GM20431 (cell line): ENCODE measurements around the gene ZNF595.
"Not testable (repeated sequence)": the region's sequence is repeated elsewhere in the genome, so short reads cannot be mapped to it uniquely, and the experiment has no call there.

Experiments used
- in situ Hi-C: fragments of 300-500 bp; cut with MseI, MboI; formaldehyde crosslinking; loops from one replicate; pipeline ENCODE4 v1.15.0; 2020; ENCODE audit warnings: low sequenced_read_pairs; ENCODE audit not compliant: unreplicated experiment

Gene ZNF595

DNA sequence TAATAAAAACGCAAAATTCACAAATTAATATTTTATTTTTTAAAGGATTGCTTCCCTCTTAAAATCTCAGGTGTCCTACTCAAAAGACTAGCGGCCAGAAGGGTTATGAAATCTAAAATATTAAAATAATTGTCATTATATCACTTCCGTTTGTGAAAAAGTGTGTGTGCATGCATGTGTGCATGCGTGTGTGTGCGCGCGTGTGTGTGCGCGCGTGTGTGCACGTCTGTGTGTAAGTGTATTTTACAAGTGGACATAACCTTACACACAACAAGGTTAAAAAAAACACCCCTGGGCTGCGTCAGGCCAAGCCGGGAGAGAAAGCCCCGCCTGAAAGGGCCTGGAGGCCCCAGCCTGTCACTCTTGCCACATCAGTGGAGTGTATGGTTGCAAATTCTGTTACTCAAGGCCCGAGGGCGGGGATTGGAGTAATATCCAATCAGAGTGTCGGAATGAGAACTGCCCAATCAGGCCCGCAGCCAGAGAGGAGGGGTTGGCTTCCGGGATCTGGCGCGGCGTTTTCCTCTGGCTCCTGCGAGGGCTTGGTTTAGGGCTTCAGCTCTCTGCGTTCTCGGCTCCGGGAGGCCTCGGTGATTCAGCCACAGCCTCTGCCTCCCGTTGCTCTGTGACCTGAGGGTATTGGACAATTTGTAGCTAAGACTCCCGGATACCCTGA is at the start of gene ZNF595:
Gene ZNF595 (plus strand): TSS at position 518 of the 676 bp plus-strand sequence. CDS start 168 bp downstream, outside the sequence.
- in situ Hi-C loops: not testable (repeated sequence)

DNA sequence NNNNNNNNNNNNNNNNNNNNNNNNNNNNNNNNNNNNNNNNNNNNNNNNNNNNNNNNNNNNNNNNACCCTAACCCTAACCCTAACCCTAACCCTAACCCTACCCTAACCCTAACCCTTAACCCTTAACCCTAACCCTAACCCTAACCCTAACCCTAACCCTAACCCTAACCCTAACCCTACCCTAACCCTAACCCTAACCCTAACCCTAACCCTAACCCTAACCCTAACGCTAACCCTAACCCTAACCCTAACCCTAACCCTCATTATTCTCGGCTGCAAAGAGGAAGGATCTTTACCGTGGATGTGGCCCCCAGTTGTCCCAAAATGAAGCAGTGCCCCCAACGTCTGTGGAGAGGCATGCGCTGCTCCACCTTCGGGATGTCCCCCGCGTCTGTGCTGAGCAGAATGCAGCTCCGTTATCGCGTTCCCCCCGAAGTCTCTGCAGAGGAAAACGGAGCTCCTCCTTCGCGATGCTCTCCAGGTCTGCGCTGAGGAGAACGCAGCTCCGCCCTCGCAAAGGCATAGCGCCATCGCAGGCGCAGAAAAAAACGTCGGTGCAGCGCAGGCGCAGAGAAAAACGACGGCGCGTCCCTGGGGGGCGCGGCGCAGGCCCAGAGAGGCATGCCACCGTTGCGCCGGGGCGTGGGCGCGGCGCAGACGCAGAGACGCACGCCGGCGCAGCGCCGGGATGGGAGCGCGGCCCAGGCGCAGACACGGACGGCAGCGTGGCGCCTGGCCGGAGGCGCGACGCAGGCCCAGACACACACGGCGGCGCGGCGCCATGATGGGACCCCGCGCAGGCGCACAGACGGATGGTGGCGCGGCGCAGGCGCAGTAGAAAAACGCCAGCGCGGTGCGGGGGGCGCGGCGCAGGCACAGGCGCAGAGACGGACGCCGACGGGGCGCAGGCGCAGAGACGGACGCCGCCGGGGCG is 42.9 kb upstream of the ZNF595 start:
- in situ Hi-C loops: not testable (repeated sequence)

DNA sequence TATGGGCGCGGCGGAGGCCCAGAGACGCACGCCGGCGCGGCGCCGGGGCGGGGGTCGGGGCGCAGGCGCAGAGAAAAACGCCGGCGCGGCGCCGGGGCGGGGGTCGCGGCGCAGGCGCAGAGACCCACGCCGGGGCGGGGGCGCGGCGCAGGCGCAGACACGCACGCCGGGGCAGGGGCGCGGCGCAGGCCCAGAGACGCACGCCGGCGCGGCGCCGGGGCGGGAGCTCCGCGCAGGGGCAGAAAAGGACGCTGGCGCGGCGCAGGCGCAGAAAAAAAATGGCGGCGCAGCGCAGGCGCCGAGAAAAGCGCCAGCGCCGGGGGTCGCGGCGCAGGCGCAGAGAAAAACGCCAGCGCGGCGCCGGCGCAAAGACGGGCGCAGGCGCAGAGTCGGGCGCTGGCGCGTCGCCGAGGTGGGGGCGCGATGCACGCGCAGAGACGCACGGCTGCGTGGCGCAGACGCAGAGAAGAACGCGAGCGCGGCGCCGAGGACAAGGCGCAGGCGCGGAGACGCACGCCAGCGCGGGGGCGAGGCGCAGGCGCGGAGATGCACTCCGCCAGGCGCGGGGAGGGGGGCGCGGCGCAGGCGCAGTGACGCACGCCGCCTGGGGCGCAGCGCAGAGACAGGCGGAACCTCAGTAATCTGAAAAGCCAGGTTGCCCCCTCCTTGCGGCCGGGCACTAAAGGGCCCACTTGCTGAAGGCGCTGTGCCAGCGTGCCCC is 41.9 kb upstream of the ZNF595 start:
- in situ Hi-C loops: not testable (repeated sequence)

DNA sequence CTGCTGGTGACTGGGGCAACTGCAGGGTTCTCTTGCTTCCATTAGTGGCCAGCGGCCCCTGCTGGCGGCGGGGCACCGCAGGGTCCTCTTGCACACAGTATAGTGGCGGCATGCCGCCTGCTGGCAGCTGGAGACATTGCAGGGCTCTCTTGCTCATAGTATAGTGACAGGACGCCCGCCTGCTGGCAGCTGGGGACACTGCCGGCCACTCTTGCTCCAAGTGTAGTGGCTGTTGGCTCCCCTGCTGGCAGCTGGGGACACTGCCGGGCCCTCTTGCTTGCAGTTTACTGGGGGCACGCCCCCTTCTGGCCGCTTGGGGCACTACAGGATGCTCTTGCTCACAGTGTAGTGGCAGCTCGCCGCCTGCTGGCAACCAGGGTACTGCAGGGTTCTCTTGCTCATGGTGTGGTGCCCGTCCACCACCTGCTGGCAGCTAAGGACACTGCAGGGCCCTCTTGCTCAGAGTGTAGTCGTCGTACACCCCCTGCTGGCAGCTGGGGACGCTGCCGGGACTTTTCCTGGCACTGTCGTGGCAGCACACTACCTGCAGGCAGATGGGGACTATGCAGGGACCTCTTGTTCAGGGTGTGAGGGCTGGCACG is 41.2 kb upstream of the ZNF595 start:
- in situ Hi-C loops: not testable (repeated sequence)

DNA sequence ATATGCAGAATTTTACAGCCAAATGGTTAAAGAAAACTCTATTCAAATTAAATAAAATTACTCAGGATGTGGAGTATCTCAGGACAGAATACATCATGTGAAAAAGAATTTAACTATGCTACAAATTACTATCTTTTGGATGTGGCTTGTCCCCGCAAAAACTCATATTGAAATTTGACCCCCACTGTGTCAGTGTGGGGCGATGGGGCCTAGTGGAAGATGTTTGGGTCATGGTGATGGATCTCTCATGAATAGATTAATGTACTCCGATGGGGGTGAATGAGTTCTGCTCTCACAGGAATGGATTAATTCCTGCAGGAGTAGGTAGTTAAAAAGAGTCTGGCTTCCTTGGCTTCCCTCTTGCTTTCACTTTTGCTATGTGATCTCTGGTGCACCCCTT is 35.0 kb upstream of the ZNF595 start:
- in situ Hi-C loops: not testable (repeated sequence)

DNA sequence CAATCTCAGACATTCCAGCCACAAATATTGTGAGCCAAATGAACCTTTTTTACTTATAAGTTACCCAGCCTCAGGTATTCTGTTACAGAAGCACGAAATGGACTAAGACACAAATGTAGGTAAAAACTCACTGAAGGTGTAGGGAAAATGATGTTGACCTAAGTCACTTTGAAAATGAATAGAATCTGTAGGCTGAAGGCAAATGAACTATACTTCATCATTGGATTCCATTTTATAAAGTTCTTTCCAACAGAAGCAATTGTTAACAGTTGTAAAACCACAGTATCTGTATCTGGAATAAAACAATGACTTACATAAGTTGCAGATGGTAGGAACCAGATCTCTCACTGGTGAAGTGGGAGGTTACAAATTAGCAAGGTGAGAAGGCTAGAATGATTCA is 34.5 kb upstream of the ZNF595 start:
- in situ Hi-C loops: not testable (repeated sequence)

DNA sequence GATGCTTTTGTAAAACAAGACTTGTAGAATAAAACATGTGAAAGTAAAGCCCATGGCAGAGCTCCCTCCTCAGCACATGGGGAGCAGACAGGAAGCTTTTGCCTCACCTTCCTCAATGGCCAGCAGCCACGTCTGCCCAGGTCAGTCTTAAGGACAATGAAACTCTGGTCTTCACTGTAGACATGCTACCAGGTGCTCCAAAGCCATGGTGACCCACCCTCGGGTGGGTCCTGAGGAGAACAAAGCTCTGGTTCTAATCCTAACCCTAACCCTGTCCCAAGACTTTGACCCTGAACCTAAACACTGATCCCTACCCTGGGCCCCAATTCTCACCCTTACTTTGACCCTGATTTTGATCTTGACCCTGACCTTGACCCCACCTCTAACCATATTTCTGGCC is 30.2 kb upstream of the ZNF595 start:
- in situ Hi-C loops: not testable (repeated sequence)

DNA sequence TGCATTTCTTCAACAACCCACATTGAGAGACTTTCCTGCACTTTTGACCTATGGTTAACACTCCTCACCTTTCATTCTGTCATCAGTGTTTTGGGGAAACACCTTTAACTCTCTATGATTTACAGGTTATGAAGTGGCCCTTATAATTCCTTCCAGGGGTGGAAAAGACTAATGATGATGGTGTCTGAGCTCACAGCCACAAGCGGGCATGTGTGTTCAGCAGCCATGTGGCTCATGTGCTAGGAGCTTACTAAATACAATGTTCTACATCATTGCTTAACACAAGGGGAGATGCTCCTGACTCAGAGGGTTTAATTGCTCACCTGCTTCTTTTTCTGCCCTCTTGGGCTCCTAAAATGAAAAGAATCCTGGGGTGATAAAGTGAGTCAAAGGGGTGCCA is 28.8 kb upstream of the ZNF595 start:
- in situ Hi-C loops: not testable (repeated sequence)

DNA sequence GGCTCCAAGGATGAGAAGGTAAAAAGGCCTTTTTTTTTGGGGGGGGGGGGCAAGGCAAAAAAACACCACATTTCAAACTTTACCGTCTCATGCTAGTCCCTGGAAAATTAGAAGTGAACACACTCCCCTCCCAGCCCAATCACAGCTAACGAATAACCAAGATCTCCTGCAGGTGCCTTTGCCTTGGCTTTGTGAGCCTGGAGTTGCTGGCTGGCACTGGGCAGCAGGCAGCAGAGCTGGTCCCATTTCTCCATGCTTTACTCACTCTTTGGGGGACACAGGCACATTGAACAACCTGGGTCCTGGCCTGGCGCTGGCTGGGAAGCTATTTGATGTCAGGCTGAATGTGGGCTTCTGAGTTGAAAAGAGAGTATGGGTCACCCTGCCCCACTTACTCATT is 25.6 kb upstream of the ZNF595 start:
- in situ Hi-C loops: not testable (repeated sequence)

DNA sequence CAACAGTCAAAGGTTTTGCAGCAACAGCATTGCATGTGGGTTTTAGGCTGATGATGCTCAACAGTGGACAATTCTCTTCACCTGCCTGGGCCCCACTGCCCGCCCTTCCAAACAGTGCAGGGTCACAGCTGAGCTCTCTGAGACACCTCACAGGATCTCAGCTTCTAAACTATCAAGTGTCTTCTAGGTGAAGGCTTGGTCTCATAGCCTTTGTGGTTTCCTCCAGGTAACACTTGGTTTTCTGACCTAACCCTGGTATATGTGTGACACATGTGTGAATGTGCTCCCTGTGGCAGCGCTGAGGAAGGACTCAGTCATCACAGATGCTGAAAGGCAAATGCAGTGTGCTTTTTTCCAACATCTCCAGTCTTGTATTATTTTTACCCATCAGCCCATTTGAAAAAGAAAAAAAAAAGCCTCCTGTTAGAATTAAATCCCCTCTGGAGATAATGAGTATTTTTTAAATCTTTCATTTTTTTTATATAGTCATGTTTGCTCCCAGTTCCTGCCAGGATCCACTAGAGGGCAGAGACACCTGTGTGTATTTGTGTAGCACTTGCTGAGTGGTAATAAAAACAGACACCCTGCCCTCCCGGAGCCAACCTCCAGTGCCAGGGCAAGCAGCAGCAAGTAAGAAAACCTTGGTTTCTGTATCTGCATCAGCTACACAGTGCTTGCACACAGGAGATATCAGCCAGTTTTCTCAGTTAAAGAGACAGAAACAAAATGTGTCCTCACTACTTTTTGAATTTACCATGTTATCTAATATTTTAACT is 24.2 kb upstream of the ZNF595 start:
- in situ Hi-C loops: not testable (repeated sequence)

DNA sequence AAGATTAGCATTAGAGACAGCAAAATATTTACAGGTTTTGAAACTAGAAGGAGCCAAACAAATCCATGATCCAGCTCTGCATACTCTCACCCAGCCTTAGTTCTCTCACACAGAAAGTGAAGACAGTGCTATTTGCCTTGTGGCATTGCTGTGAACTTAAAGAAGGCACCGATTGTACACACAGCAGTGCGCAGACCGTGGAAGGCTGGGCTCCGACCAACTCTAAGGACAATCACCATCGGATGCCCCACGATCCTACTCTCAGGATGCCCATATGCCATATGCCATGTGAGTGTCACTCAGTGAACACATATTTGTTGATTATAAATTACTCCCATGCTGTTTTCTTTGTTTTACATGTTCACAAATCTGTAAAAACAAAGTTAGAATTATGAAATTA is 19.8 kb upstream of the ZNF595 start:
- in situ Hi-C loops: not testable (repeated sequence)

DNA sequence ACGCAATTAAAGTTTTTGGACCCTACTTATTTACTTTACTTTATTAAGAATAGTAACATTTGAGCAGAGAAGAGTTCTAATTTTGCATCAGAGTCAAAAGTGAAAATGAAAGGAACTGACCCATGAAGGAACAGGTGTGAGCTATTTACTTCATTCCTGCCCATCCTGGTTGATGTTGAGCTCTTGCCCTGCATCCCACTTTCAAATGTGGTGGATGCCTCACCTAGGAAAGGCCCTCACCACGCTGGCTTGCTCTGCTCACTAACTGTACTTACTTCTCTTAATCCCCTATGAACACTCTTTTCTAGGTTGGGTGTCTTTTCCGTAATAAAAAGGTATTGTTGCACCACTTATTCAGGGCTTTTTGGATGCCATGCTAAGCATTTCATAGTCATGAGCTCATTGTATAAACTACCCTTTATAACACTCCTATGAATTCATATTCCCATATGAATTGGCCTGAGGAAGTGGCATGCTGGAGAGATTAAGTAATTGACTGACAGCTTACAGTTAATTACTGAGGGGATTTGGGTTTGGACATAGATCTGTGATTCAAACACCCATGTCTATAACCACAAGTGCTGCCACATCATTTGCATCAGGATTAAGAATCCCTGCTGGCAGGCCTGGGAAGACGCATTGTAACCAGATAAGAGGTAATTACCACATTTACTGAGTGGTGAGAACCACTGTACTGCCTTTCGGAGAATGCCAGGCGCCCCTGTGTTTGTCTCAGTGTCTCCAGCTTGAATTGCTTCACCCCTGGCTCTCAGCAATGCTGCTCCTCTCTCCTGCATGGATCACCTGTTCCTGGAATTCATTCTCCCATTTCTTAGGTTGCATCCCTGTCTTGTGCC is 16.3 kb upstream of the ZNF595 start:
- in situ Hi-C loops: not testable (repeated sequence)

DNA sequence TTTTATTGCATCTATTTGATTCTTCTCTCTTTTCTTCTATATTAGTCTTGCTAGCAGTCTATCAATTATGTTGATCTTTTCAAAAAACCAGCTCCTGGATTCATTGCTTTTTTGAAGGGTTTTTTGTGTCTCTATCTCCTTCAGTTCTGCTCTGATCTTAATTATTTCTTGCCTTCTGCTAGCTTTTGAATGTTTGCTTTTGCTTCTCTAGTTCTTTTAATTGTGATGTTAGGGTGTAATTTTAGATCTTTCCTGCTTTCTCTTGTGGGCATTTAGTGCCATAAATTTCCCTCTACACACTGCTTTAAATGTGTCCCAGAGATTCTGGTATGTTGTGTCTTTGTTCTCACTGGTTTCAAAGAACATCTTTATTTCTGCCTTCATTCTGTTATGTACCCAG is 14.9 kb upstream of the ZNF595 start:
- in situ Hi-C loops: not testable (repeated sequence)

DNA sequence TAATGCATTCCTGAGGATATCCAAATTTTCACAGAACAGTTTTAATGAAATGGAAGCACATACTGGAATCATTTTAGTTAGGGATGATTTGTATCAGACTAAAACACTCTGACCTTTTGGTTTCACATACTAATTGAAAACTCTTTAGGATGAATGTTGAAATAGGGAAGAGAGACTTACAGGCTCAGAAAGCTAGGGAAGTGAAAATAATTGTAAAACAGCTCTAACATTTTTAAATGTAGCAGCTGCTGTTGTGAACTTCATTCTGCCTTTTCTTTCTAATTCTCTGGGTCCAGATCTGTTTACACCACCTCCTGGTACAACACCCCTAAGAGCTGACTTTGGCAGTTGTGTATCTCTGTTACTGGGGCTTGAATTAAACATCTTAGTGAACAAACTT is 9.7 kb upstream of the ZNF595 start:
- in situ Hi-C loops: not testable (repeated sequence)

DNA sequence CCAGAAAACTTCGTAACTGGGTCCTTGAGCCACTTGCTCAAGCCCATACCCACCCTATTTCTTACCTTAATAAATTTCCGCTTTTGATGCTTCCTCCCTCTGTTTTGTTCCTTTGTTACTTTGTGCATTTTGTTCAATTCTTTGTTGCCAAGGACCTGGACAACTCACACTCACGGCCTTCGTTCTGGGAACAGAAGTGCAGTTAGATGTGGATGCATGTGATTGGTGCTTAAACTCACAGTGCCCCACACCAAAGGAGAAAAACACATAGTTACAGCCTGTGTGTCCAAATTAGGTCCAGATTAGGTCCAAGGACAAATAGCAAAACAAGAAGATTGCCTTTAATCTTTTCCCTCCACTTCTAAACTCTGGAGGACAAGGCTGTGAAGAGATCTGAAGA is 1.9 kb upstream of the ZNF595 start:
- in situ Hi-C loops: not testable (repeated sequence)

DNA sequence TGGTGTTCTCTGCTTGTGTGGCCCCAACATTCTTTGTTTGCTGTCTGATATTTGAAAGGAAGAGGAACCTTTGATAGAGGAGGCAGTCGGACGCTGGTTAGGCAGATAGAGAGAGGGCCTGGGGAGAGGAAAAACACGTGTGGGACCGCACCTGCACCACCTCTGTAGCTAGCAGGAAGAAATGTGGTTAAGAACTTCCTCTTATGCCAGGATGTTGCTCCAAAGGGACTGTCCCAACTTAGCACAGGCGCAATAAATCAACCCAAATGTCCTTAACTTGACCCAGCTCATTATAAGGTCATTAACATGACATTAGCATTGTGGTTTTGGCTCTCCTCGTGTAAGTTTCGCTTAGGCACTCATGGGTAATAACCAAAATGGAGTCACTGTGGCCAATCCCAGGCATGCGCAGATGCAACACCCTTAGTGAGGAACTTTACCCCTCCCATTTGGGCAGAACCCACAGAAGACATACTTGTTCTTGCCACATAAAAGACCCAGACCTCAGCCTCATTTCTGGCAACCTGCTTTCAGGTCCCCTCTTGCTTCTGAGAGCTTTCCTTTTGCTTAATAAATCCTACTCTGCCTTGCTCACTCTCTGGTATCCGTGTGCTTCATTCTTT is 1.4 kb upstream of the ZNF595 start:
- in situ Hi-C loops: not testable (repeated sequence)

DNA sequence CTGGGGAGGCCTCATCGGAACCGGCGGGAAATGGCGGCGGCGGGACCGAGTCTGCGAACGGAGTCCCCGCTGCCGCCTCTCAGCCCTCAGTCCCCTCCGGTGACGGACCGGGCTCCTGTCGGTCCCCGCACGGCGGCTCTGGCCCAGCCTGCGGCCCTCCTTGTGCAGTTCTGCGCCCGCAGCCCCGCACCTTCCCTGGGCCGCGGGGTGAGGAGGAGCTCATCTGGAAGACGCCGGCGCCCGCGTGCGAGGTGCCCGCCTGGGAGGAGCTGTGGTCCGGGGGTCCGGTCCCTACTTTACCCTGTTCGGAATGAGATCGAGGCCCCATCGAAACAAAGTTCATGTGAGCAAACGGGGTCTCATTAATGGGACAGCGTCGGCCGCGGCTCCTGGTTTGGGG is 400 bp downstream of the ZNF595 start:
- in situ Hi-C loops: not testable (repeated sequence)

DNA sequence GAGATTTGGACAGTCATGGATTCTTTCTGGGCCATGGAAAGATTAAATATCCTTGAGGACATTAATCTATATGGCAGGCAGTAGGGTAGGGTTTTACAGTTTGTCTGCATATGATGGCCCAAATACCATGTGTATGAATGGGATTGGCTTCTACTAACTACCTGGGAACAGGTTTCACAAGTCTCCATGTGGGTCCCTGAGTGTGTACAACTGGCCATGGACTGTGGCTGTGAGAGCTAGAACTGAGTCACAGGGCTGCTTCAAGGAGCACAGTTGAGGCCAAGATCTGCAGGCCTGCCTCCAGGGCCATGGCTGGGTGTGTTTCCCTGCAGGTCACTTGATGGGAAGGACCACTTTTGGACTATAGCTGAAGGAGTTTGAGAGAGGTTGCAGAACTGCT is 11.6 kb downstream of the ZNF595 start:
- in situ Hi-C loops: not testable (repeated sequence)
